GM12878 (cell line): ENCODE measurements around the gene NGRN. TPM values are rescaled to one million over a fixed set of nuclear protein-coding genes. Genes with fewer than 3 reads are reported as not detected.

Experiments
- ASH2L ChIP-seq: fragments of 300-600, 200-600 bp; sonication (generic); IDR thresholded peaks from 2 replicates; pipeline ENCODE4 v1.6.1; 2017; ENCODE audit warnings: low read depth, mild to moderate bottlenecking, borderline replicate concordance
- CBX3 ChIP-seq: fragments of 200-600 bp; sonication (generic); IDR thresholded peaks from 2 replicates; pipeline ENCODE4 v1.6.1; 2016; ENCODE audit warnings: low read depth, borderline replicate concordance
- EGR1 ChIP-seq, 2 experiments: IDR thresholded peaks; 1 replicate in 1 of 2; 2 replicates in 1 of 2; pipeline ENCODE4 v1.6.1; 2011 to 2012; ENCODE audit warnings: low read depth in 2 of 2, low read length in 2 of 2, borderline replicate concordance in 1 of 2, mild to moderate bottlenecking in 1 of 2, moderate library complexity in 1 of 2
- FOXM1 ChIP-seq: IDR thresholded peaks from 2 replicates; pipeline ENCODE4 v1.6.1; 2012; ENCODE audit warnings: low read depth, mild to moderate bottlenecking, inconsistent platforms, low read length, moderate library complexity
- NFIC ChIP-seq: IDR thresholded peaks from 2 replicates; pipeline ENCODE4 v1.6.1; 2012; ENCODE audit warnings: low read depth, mild to moderate bottlenecking, inconsistent platforms, low read length, moderate library complexity
- NFYB ChIP-seq: IDR thresholded peaks from 2 replicates; pipeline ENCODE4 v1.6.1; 2011; ENCODE audit warnings: low read depth, mild to moderate bottlenecking, low read length, improper control_type of control experiment, moderate library complexity; ENCODE audit not compliant: insufficient read depth
- PRDM15 ChIP-seq: fragments of 450-650 bp; formaldehyde crosslinking; IDR thresholded peaks from 2 replicates; pipeline ENCODE4 v1.4.0; 2020; ENCODE audit warnings: mild to moderate bottlenecking, moderate library complexity
- SRF ChIP-seq, 2 experiments: IDR thresholded peaks; 2 replicates each; pipeline ENCODE4 v1.6.1; 2011; ENCODE audit warnings: low read depth in 2 of 2, low read length in 2 of 2, mild to moderate bottlenecking in 1 of 2, moderate library complexity in 1 of 2
- STAT1 ChIP-seq: fragments of 450-650 bp; conservative IDR thresholded peaks from 2 replicates; pipeline ENCODE4 v1.6.1; 2014; ENCODE audit warnings: antibody characterized with exemption, mild to moderate bottlenecking
- STAT3 ChIP-seq: IDR thresholded peaks from 2 replicates; pipeline ENCODE4 v1.6.1; 2011; ENCODE audit warnings: low read depth, low read length, improper control_type of control experiment
- TAF1 ChIP-seq: IDR thresholded peaks from 2 replicates; pipeline ENCODE4 v1.6.1; 2011; ENCODE audit warnings: mild to moderate bottlenecking, low read depth, low read length, borderline replicate concordance
- TCF7 ChIP-seq: IDR thresholded peaks from 2 replicates; pipeline ENCODE4 v1.6.1; 2014; ENCODE audit warnings: antibody characterized with exemption, borderline replicate concordance
- YY1 ChIP-seq: IDR thresholded peaks from 2 replicates; pipeline ENCODE4 v1.6.1; 2011; ENCODE audit warnings: low read depth, mild to moderate bottlenecking, low read length
- polyA plus RNA-seq, 11 experiments: library from polyadenylated mRNA; depleted of rRNA in 4 of 11; unstranded in 6 of 11; stranded (reverse) in 5 of 11; fragments of >200 nt; fragmentation: Nextera tagmentation in 4 of 11; fragmentation: Illumina TruSeq in 1 of 11; extraction: Ambion mirVana in 4 of 11; extraction: Trizol in 1 of 11; gene quantifications; 1 replicate in 1 of 11; 2 replicates in 10 of 11; pipeline versions ENCODE4 v1.2.1 to v1.2.3, GENCODE V29; 2011 to 2016; ENCODE audit warnings: inconsistent platforms in 2 of 11, missing spikeins in 2 of 11, low read depth in 1 of 11
- total RNA-seq, 4 experiments: library from RNA; depleted of rRNA in 3 of 4; stranded (reverse); fragments of >200 nt in 3 of 4; fragmentation: Illumina TruSeq in 1 of 4; extraction: Trizol in 1 of 4; gene quantifications; 2 replicates each; pipeline versions ENCODE4 v1.2.1 to v1.2.3, GENCODE V29; 2013 to 2021
- TF ChIP-seq, protein P1 (sequence below): fragments of 450-650 bp; IDR thresholded peaks from 2 replicates; pipeline ENCODE4 v1.6.1; 2017; ENCODE audit warnings: mild to moderate bottlenecking, moderate library complexity

NGRN gene
- total and polyA plus RNA-seq, 10 of the 15 experiments (the other 5 are each of a cell fraction or from before 2014, with no cell fraction given), result 5.8 to 31.3 (median 23.2) TPM

- TF ChIP-seq, protein P1, sequence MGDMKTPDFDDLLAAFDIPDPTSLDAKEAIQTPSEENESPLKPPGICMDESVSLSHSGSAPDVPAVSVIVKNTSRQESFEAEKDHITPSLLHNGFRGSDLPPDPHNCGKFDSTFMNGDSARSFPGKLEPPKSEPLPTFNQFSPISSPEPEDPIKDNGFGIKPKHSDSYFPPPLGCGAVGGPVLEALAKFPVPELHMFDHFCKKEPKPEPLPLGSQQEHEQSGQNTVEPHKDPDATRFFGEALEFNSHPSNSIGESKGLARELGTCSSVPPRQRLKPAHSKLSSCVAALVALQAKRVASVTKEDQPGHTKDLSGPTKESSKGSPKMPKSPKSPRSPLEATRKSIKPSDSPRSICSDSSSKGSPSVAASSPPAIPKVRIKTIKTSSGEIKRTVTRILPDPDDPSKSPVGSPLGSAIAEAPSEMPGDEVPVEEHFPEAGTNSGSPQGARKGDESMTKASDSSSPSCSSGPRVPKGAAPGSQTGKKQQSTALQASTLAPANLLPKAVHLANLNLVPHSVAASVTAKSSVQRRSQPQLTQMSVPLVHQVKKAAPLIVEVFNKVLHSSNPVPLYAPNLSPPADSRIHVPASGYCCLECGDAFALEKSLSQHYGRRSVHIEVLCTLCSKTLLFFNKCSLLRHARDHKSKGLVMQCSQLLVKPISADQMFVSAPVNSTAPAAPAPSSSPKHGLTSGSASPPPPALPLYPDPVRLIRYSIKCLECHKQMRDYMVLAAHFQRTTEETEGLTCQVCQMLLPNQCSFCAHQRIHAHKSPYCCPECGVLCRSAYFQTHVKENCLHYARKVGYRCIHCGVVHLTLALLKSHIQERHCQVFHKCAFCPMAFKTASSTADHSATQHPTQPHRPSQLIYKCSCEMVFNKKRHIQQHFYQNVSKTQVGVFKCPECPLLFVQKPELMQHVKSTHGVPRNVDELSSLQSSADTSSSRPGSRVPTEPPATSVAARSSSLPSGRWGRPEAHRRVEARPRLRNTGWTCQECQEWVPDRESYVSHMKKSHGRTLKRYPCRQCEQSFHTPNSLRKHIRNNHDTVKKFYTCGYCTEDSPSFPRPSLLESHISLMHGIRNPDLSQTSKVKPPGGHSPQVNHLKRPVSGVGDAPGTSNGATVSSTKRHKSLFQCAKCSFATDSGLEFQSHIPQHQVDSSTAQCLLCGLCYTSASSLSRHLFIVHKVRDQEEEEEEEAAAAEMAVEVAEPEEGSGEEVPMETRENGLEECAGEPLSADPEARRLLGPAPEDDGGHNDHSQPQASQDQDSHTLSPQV, result no peak
- TF ChIP-seq FOXM1 (peak; percentile 61; the same call in 1 of the 2 replicates), NFYB (no peak), STAT1 (no peak), NFIC (peak; percentile 75), CBX3 (no peak), TCF7 (0 out of 2 replicates have a peak, but pooled peaks have one; percentile 11), PRDM15 (CRISPR knock-in tag) (no peak), TAF1 (0 out of 2 replicates have a peak, but pooled peaks have one; percentile 37), ASH2L (no peak), STAT3 (no peak), EGR1 (IDR thresholded peaks at IDR 0.05; ENCODE audit: borderline replicate concordance in 1 of 2, low read depth in 2 of 2, low read length in 2 of 2) (peak in 1 of 2 experiments; percentile 45; a peak in 1 of 3 replicates), YY1 (peak; percentile 52; the same call in 1 of the 2 replicates), SRF (IDR thresholded peaks at IDR 0.05; ENCODE audit: low read depth in 2 of 2, low read length in 2 of 2) (no peak)
- TF ChIP-seq, all 136 proteins: peak for 34
These were observed 41.1 kb downstream of the NGRN start (continued) for GRCh38 chr15:90306560-90306959.
